AG04449 (cell line): Measurements from ENCODE around the gene NOL3.

Experiments
- CTCF ChIA-PET: fragments of 350-600 bp; formaldehyde crosslinking; extraction: SDS; loops from one replicate; lab custom pipeline; 2021; ENCODE audit warnings: antibody characterized with exemption; lab: Yijun Ruan, JAX
- POLR2A ChIA-PET: fragments of 400-600, 350-600 bp; formaldehyde crosslinking; extraction: SDS; loops from one replicate; lab custom pipeline; 2020; ENCODE audit warnings: antibody characterized with exemption, inconsistent platforms; lab: Yijun Ruan, JAX
- DNase-seq: peaks from one replicate; pipeline ENCODE4 v3.0.0-alpha.2; 2010; ENCODE audit warnings: low read depth, low spot score
- H3K4me3 ChIP-seq: 2 replicates; pipeline ENCODE4 v1.5.1; 2011; ENCODE audit warnings: low read depth, mild to moderate bottlenecking, control low read depth, low read length
- TF ChIP-seq, protein P1 (sequence below): IDR thresholded peaks from one replicate; pipeline ENCODE4 v1.5.1; 2011; ENCODE audit warnings: mild to moderate bottlenecking, moderate library complexity, low read length, control low read depth, inconsistent platforms; ENCODE audit not compliant: insufficient read depth; ENCODE audit errors: missing control alignments

Gene NOL3

DNA sequence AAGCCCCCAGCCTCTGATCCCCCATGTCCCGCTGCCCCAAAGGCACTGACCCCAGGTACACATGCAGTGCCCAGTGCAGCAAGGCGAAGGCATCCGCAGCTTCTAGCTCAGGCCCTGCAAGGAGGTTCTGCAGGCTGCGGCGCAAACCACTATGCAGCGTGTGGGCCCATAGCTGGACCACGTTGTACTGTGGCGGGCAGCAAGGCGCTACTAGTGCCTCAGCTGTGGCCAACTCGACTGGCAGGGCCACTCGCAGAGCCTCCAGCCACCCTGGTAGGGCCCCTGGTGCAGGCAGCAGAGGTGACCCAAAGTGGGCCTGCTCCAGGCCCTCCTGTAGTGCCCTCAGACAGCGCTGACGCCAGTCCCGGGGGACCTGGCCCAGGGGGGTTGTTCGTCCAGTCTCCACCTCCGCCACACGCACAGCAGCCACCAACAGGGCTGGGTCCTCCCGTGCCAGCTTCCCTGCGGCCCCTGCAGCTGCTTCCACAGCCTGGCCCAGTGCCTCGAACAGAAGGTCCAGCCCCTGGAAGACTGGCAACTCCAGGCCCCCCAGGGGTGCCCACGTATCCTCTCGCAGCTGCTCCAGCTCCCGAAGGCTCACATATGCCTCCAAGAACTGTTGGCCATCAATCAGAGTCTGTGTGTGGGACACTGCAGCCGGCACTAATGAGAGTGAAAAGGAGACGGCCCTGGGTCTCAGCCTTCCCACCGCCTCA lies 17.0 kb downstream of the NOL3 start:
- H3K4me3 ChIP-seq = no peak overlapping the region
- no peak for DNase-seq
- TF ChIP-seq, protein P1, sequence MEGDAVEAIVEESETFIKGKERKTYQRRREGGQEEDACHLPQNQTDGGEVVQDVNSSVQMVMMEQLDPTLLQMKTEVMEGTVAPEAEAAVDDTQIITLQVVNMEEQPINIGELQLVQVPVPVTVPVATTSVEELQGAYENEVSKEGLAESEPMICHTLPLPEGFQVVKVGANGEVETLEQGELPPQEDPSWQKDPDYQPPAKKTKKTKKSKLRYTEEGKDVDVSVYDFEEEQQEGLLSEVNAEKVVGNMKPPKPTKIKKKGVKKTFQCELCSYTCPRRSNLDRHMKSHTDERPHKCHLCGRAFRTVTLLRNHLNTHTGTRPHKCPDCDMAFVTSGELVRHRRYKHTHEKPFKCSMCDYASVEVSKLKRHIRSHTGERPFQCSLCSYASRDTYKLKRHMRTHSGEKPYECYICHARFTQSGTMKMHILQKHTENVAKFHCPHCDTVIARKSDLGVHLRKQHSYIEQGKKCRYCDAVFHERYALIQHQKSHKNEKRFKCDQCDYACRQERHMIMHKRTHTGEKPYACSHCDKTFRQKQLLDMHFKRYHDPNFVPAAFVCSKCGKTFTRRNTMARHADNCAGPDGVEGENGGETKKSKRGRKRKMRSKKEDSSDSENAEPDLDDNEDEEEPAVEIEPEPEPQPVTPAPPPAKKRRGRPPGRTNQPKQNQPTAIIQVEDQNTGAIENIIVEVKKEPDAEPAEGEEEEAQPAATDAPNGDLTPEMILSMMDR = no peak
- ChIA-PET CTCF (interaction anchor here (0.9 to 10.2 kb wide), 8 partner anchors 11 to 236 kb away, joined by 4 to 128 read pairs (median 44); partner anchors contain the start of genes CES3, ELMO3, FBXL8 and NOL3), POLR2A (no interaction called here)

DNA sequence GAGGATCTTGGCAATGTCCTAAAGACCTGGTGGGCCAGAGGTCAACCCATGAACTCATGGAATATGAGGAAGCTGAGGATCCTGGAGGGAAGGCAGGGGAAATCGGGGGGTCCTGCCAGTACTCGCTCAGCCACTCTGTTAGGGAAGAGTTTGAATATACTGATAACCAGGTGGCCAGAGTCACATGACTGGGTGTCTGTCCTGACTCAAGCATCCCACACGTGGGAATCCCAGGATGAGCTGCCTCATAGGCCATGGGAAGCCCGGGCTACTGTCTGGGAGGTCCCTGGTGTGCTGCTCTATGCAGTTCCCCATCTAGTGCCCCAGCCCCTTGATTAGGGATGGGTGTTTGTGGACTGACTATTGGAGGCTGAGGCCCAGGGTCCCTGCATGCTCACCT lies 18.0 kb downstream of the NOL3 start:
- ChIA-PET POLR2A (no interaction called here), CTCF (interaction anchor here (1.2 to 10.2 kb wide), 10 partner anchors 10 to 237 kb away, joined by 3 to 128 read pairs (median 26); partner anchors contain the start of genes CES3, FBXL8, NOL3 and TRADD)
- H3K4me3 ChIP-seq = no peak overlapping the region
- TF ChIP-seq, protein P1 = no peak
- DNase-seq = no peak

DNA sequence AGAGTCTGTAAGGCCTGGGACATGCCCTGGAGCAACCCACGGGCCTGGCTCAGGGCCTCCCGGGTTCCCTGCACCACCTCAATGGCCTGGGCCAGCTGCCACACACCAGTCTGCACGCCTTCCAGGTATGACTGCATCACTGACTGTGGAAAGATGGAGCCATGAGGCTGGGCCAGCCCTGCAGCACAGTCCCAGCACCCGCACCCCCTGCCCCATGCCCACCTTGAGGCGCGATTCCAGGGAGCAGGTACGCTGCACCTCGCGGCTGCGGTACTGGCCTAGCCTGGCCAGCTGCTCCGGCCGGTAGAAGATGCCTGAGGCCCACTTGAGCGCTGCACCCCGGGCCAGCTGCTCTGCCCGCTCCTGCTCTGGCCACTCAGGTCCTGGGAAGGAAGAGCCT lies 18.5 kb downstream of the NOL3 start:
- TF ChIP-seq, protein P1 = no peak
- H3K4me3 ChIP-seq = no peak overlapping the region
- no peak for DNase-seq
- POLR2A ChIA-PET = no interaction called here
- CTCF ChIA-PET = interaction anchor here (0.8 to 10.2 kb wide), 10 partner anchors 9 to 237 kb away, joined by 3 to 128 read pairs (median 26); partner anchors contain the start of genes FBXL8, NOL3 and TRADD

DNA sequence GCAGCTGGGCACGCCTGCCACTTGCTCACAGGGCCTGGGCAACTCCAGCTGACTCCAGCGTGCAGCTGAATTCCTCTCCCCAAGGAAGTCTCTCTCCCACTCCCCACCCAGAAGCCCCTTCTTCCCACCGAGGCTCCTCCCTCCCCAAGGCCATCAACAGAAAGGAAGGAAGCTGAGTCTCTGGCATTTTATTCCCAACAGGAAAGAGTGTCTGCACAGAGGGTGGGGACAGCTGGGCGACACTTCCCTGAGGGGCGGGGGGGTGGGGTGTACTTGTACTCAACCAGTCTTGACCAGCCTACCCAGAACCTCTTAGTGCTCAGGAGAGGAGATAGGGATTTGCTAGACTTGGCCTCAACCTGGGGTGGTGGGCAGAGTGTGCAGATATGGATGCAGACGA lies 19.7 kb downstream of the NOL3 start, which contains the start of gene EXOC3L1:
Gene EXOC3L1, minus strand, starts transcription at position 96 of the 400 bp plus-strand sequence. CDS start 460 bp downstream, outside the sequence.
- H3K4me3 ChIP-seq = no peak within 1 kb of the TSS
- DNase-seq = no peak
- TF ChIP-seq, protein P1 = no peak
- POLR2A ChIA-PET = no interaction called here
- CTCF ChIA-PET = interaction anchor here (2.1 to 10.2 kb wide), 4 partner anchors 8 to 238 kb away, joined by 5 to 128 read pairs (median 52); no protein-coding TSS in a partner anchor

DNA sequence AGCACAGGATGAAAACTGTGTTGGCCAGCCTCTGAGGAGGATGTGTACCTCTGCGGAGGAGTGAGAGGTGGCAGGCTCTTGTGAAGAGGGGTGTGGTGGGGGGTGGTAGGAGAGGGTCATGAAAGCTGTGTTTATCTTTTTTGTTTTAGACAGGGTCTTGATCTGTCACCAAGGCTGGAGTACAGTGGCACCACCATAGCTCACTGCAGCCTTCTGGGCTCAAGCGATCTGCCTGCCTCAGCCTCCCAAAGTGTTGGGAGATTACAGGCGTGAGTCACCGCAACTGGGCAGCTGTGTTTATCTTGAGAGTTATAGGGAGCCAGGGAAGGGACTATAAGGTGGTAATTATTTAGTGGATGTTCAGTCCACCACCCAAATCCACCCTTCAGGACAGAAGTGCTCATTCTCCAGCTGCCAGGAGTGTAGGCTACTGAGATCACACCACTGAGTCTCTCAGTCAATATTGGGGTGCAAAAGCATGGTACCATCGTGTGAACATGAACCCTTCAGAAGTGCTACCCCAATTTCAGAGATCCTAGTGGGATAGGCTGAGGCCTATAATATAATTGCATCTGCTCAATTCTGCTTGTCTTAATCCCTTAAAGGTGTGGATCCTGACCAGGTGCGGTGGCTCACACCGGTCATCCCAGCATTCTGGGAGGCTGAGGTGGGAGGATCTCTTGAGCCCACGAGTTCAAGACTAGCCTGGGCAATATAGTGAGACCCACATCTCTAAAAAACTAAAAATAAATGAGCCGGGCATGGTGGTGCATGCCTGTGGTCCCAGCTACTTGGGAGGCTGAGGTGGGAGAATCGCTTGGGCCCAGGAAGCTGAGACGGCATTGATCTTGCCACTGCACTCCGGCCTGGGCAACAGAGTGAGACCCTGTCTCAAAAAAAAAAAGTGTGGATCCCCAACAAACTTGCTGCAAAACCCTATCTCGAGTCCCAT lies 20.4 kb downstream of the NOL3 start:
- ChIA-PET CTCF (interaction anchor here (2.1 to 10.2 kb wide), 3 partner anchors 7 to 239 kb away, joined by 5 to 128 read pairs (median 90); no protein-coding TSS in a partner anchor), POLR2A (no interaction called here)
- no peak overlapping the region for H3K4me3 ChIP-seq
- TF ChIP-seq, protein P1 = no peak
- DNase-seq = no peak
